Activated CD4-positive, alpha-beta T cell treated with anti-CD3 and anti-CD28 coated beads for 48 hours (primary cell): ENCODE measurements around the gene PPP4R4.
"Not testable (repeated sequence)": the region's sequence is repeated elsewhere in the genome, so short reads cannot be mapped to it uniquely, and the experiment has no call there.

Experiments used
- DNase-seq: peaks from one replicate; pipeline ENCODE4 v3.0.0-alpha.2; 2020

PPP4R4 gene

DNA sequence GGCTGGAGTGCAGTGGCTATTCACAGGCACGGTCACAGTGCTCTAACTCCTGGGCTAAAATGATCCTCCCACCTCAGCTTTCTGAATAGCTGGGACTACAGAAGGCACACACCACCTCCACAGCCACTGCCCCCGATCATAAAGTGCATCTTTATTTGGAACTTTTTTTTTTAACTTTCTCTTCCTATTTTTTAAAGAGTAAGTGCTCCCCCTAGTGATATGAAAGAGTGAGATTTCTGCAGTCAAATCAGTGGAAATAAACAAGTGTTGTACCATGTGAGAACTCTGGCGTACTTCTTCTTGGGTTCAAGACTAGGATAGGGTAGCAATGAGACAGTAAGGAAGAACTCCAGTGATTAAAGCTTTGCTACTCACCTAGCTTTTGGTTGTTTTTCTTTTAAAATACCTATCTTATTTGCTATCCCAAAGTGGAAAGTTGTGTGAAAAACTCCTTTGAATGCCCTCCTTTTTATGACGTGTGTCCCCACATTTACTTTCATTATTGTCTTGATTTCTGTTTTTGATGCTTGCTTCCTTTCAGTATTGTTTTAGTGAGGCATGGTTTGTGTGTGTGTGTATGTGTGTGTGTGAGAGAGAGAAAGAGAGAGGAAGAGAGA, 6.6 kb downstream of the PPP4R4 start:
- DNase-seq: peak; percentile 12

- DNase-seq: no peak
Observed at GRCh38 chr14:94181835-94182234, 7.7 kb downstream of the PPP4R4 start.

GRCh38 chr14:94192536-94192935, 18.4 kb downstream of the PPP4R4 start:
- DNase-seq: no peak

GRCh38 chr14:94193776-94194175, 19.7 kb downstream of the PPP4R4 start:
- DNase-seq: no peak

DNA sequence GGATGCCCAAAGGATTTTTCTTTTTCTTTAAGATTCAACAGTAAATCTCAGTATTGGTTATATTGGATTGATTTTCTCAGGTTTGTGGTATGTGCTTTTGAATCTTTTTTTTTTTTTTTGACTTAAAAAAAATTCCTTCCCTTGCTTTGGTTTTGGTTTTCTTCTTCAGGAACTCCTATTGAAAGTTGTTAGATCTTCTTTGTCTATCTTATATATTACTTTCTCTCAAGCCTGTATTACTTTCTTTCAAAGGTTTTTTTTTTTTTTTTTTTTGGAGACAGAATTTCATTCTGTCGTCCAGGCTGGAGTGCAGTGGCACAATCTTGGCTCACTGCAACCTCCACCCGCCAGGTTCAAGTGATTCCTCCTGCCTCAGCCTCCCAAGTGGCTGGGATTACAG, 21.9 kb downstream of the PPP4R4 start:
- DNase-seq: no peak

GRCh38 chr14:94203473-94204210, 29.5 kb downstream of the PPP4R4 start:
- no peak for DNase-seq

- no peak for DNase-seq
Observed at GRCh38 chr14:94213021-94213420, 38.9 kb downstream of the PPP4R4 start.

DNA sequence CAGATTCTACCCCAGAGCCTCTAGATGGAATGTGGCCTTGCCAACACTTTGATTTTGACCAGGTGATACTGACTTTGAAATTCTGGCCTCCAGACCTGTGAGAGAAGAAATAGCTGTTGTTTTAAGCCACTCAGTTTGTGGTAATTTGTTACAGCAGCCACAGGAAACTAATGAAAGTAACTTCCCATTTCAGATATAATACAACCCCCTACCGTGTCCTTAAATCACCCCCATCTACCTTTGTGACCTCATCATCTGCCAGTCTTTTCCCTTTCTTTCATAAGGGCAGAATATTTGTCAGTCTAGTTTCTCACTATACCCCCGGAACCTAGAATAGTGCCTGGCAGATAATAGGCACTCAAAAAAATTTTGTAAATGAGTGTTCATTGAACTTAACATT, 39.6 kb downstream of the PPP4R4 start:
- DNase-seq: no peak

GRCh38 chr14:94217116-94217515, 43.0 kb downstream of the PPP4R4 start:
- DNase-seq: no peak

- not testable (repeated sequence) for DNase-seq
Observed at GRCh38 chr14:94218198-94218886, 44.2 kb downstream of the PPP4R4 start.

DNA sequence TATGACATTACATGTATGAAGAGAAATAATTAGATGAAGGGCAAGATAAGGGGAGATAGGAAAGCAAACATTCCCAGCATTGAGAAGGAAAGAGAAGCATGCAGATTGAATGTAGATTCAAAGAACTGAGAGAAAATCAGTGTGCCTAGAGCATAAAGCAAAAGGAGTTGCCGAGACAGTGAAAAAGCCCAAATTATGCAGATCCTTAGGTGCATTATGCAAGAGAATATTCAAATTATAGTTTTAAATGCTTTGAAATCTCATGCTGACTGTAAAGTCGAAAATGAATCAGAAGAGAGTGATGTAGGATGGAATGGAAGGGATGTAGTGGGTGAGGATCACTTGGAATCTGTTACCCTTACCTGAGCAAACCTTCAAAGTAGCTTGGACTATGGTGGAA, 49.9 kb downstream of the PPP4R4 start:
- no peak for DNase-seq

DNA sequence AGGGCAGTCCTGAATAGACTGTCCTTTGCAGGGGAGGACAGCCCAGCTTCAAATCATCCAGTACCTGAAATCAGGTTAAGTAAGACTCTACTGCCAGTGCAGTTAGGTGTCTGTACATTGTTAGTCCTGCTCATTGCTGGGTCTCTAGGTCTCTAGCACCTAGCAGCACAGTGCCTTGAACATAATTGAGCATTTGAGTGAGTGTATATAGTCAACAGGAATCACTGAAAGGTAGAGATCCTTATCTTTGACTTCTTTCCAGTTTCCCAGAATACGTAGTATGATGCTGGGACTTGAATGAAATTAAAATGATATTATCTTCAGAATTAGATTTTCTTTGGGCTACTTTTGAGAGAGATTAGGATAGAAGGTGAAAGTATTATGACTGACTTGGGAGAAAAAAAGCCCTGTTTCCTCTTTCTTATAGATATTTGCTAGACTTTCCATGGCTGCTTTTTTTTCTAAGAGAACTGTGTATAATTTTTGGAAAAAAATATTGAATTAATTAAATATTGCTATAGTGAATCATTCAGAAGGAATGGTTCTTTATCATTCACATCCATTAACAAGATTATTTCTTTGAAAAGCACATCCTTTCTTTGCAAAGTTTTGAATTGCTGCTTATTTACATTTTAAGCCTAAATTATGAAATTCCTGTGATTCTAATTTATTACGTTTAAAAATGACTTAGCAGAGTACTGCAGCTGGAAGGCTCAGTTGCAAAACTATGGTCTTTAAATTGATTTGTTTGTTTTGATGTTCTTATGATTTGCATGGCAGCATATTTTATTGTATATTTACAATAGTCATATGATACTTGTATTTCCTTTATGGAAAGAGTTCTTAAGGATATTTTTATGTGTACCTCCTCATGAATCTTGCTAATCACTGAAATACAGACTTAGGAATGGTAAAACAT, 51.6 kb downstream of the PPP4R4 start:
- no peak for DNase-seq

DNA sequence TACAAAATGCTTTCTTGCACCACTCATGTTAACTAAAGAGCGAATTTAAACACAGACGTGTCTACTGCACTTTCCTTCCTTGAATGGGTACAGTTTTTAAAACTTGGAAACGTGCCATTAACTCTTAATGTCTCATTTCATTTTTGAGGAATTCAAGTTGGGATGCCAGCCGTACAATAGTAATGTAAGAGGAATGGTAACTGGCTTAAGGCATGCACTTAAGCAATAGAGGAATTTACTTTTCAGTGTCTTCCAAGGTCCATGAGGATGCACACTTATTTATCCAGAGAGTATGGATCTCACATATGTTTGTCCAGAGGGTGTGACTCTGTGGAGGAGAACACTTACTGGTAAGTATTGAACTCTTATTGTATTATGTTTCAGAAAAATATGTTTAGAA, 52.9 kb downstream of the PPP4R4 start:
- no peak for DNase-seq

- no peak for DNase-seq
Observed at GRCh38 chr14:94237046-94237445, 62.9 kb downstream of the PPP4R4 start.

DNA sequence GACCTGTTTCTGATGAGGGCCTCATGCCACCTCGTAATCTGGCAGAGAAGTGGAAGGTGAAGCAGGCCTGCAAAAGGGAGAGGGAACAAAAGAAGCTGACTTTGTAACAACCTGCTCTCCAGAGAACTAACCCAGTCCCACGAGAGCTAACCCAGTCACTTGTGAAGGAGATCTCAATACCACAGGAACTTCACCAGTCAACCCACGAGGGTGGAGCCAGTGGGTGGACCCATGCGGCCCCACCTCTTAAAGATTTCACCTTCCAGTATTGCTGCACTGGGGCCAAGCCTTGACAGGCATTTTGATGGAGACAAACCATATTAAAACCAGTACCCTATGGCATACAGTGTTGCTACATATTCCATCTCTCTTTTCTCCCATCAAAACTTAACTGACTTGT, 63.9 kb downstream of the PPP4R4 start:
- DNase-seq: no peak

- DNase-seq: no peak
Observed at GRCh38 chr14:94239406-94239805, 65.3 kb downstream of the PPP4R4 start.

DNA sequence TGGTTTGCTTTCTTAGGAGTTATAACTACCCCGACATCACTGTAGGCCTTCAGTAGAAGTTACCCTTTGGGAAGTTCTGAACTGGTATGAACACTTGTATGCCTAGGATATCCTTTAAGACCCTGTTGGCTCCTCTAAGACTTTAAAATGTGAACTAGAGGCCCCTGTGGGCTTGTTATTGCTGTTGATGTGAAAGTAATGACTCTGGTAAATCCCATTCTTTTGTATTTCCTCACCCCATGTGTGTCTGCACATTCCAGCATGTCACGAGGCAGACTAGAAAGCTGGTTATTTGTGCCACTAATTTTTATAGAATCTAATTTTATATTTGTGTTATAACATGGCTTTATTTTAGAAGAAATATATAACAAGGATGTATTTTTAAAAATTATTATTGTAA, 70.1 kb downstream of the PPP4R4 start:
- DNase-seq: no peak

DNA sequence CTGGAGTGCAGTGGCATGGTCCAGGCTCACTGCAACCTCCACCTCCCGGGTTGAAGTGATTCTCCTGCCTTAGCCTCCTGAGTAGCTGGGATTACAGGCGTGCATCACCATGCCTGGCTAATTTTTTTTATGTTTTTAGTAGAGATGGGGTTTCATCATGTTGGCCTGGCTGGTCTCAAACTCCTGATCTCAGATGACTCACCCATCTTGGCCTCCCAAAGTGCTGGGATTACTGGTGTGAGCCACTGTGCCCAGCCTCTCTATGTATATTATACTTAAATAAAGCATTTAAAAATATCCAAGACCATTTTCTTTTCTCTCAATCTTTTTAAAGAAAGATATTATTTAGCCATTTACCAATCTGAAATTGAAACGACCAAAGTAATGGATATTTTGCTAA, 90.1 kb downstream of the PPP4R4 start:
- not testable (repeated sequence) for DNase-seq

DNA sequence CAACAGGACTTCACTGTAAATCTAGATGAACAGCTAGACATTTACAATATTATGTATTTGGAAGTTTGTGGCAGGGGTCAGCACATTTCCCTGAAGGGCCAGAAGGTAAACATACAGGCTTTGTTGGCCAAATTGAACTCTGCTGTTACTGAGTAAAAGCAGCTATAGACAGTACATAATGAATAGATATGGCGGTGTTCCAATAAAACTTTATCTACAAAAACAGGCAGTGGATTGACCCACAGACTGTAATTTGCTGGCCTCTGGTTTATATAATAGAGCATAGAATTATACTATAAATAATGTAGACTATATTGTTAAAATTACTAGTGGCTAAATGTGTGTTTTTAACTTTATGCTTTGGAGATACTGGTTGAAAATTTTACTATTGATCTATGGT, 93.2 kb downstream of the PPP4R4 start:
- DNase-seq: no peak

DNA sequence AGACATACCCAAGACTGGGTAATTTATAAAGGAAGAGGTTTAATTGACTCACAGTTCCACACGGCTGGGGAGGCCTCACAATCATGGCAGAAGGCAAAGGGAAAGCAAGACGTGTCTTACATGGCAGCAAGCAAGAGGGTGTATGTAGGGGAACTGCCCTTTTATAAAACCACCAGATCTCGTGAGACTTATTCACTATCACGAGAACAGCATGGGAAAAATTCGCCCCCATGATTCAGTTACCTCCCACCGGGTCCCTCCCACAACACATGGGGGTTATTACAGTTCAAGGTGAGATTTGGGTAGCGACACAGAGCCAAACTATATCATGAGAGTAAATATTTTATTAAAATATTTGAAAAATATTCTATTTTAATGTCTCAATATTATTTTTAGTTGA, 94.5 kb downstream of the PPP4R4 start:
- DNase-seq: not testable (repeated sequence)

DNA sequence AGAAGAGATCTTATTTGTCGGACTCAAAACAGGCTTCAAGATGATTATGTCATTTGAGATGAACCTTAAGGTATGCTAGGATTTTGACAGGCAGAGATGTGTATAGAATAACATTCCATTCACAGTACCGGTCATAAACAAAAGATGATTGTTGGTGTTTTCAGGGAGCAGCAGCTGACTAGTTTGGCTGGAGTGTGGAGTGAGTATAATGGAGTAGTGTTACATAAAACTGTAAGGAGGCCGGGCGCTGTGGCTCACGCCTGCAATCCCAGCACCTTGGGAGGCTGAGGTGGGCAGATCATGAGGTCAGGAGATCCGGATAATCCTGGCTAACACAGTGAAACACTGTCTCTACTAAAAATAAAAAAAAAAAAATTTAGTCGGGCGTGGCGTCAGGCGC, 95.0 kb downstream of the PPP4R4 start:
- DNase-seq: no peak

- not testable (repeated sequence) for DNase-seq
Observed at GRCh38 chr14:94276898-94277561, 102.9 kb downstream of the PPP4R4 start.

GRCh38 chr14:94278731-94279130, 104.6 kb downstream of the PPP4R4 start:
- DNase-seq: no peak
